HG02840 (cell line): ENCODE results near the gene ATAD3B.

Experiments
- ATAC-seq: cut with Tn5 transposase; IDR thresholded peaks from one replicate; pipeline ENCODE4 v1.9.1; 2021; ENCODE audit warnings: mild to moderate bottlenecking, moderate library complexity, moderate number of reproducible peaks; ENCODE audit not compliant: unreplicated experiment, low FRiP score

The ATAD3B gene

GRCh38 chr1:1540818-1541628 lies 69.5 kb downstream of the ATAD3B start:
- no peak for ATAC-seq

- ATAC-seq: no peak
Observed at GRCh38 chr1:1541956-1542765, 70.6 kb downstream of the ATAD3B start.

- no peak for ATAC-seq
Observed at GRCh38 chr1:1542766-1543705, 71.5 kb downstream of the ATAD3B start.

- no peak for ATAC-seq
Observed at GRCh38 chr1:1543706-1544099, 72.1 kb downstream of the ATAD3B start.

- no peak for ATAC-seq
Observed at GRCh38 chr1:1544544-1544943, 73.0 kb downstream of the ATAD3B start.
